Activated B cell treated with CpG ODN at 0.5 μM for 24 hours (primary cell): ENCODE data around the gene CHAF1A. TPM values are rescaled to one million over a fixed set of nuclear protein-coding genes. Genes with fewer than 3 reads are reported as not detected.

ENCODE experiments used
- ATAC-seq: fragments of 200-7000 bp; cut with Tn5 transposase; one replicate; pipeline ENCODE4 v1.10.0; 2021; ENCODE audit warnings: low read depth, mild to moderate bottlenecking, moderate library complexity
- CTCF ChIA-PET: fragments of 350-600 bp; sonication (Branson Sonifier 250); formaldehyde crosslinking; loops from one replicate; lab custom pipeline; 2021; ENCODE audit warnings: antibody characterized with exemption; lab: Charles Lee
- POLR2A ChIA-PET: fragments of 350-600 bp; sonication (Branson Sonifier 250); formaldehyde crosslinking; loops from one replicate; lab custom pipeline; 2021; ENCODE audit warnings: antibody characterized with exemption; lab: Charles Lee
- DNase-seq: peaks from one replicate; pipeline ENCODE4 v3.0.0; 2022
- H3K27ac Mint-ChIP-seq: one replicate; pipeline ENCODE4 v1.8.0; 2020; ENCODE audit warnings: mixed read lengths
- H3K27me3 Mint-ChIP-seq: one replicate; pipeline ENCODE4 v1.8.0; 2021; ENCODE audit warnings: mixed read lengths
- H3K36me3 Mint-ChIP-seq: one replicate; pipeline ENCODE4 v1.8.0; 2021; ENCODE audit warnings: low read depth, mixed read lengths
- H3K4me1 Mint-ChIP-seq: one replicate; pipeline ENCODE4 v1.8.0; 2021; ENCODE audit warnings: mixed read lengths
- H3K4me3 Mint-ChIP-seq: one replicate; pipeline ENCODE4 v1.8.0; 2020; ENCODE audit warnings: mild to moderate bottlenecking, mixed read lengths
- H3K9me3 Mint-ChIP-seq: one replicate; pipeline ENCODE4 v1.8.0; 2020; ENCODE audit warnings: mixed read lengths
- CTCF ChIP-seq: fragments of 200-600 bp; IDR thresholded peaks from one replicate; pipeline ENCODE4 v1.8.0; 2022; ENCODE audit warnings: antibody characterized with exemption, mild to moderate bottlenecking
- intact Hi-C: fragments of 100-400 bp; cut with micrococcal nuclease; formaldehyde crosslinking; loops from one replicate; pipeline ENCODE4 v1.15.1; 2024
- total RNA-seq: library from RNA; stranded (reverse); gene quantifications from 2 replicates; pipeline ENCODE4 v1.2.3, GENCODE V29; 2022

Gene CHAF1A
- total RNA-seq, 1 donor from 2014 or later: 19.2 TPM

GRCh38 chr19:4357095-4357797 lies 45.2 kb upstream of the CHAF1A start:
- H3K27me3 Mint-ChIP-seq: no peaks in the 10 kb centered on the region
- ChIA-PET POLR2A (interaction anchor here (0.7 kb wide), 1 partner anchor 84 kb away, joined by 5 read pairs; no protein-coding TSS in a partner anchor), CTCF (no interaction called here)
- peaks cover 29% of the 10 kb centered on the region for H3K36me3 Mint-ChIP-seq
- H3K9me3 Mint-ChIP-seq: no peaks in the 10 kb centered on the region
- H3K4me3 Mint-ChIP-seq: no peak overlapping the region
- H3K4me1 Mint-ChIP-seq: peaks cover 2% of the 10 kb centered on the region
- DNase-seq (no peak), ATAC-seq (no peak)
- no peak overlapping the region for H3K27ac Mint-ChIP-seq
- TF ChIP-seq CTCF: no peak
- intact Hi-C loops: no loop called here

- Mint-ChIP-seq H3K36me3 (peaks cover 35% of the 10 kb centered on the region), H3K9me3 (no peaks in the 10 kb centered on the region), H3K4me1 (no peaks in the 10 kb centered on the region), H3K27ac (no peak overlapping the region), H3K27me3 (no peaks in the 10 kb centered on the region), H3K4me3 (no peak overlapping the region)
- TF ChIP-seq CTCF: no peak
- no peak for DNase-seq
- no peak for ATAC-seq
- intact Hi-C loops: no loop called here
- ChIA-PET POLR2A (no interaction called here), CTCF (no interaction called here)
These were observed 44.5 kb upstream of the CHAF1A start for GRCh38 chr19:4357921-4358326.

GRCh38 chr19:4358709-4359626 lies 43.5 kb upstream of the CHAF1A start:
- TF ChIP-seq CTCF: no peak
- ChIA-PET POLR2A (no interaction called here), CTCF (no interaction called here)
- peaks cover 42% of the 10 kb centered on the region for H3K36me3 Mint-ChIP-seq
- no peaks in the 10 kb centered on the region for H3K27me3 Mint-ChIP-seq
- H3K4me3 Mint-ChIP-seq: no peak overlapping the region
- no peak overlapping the region for H3K27ac Mint-ChIP-seq
- no peak for DNase-seq
- intact Hi-C loops: no loop called here
- H3K9me3 Mint-ChIP-seq: no peaks in the 10 kb centered on the region
- H3K4me1 Mint-ChIP-seq: no peaks in the 10 kb centered on the region
- ATAC-seq: no peak

- Mint-ChIP-seq H3K36me3 (peaks cover 42% of the 10 kb centered on the region), H3K4me3 (no peak overlapping the region)
These were observed 42.8 kb upstream of the CHAF1A start for GRCh38 chr19:4359627-4360000.

More at GRCh38 chr19:4359627-4360000, 42.8 kb upstream of the CHAF1A start:
- CTCF ChIA-PET: no interaction called here
- DNase-seq (no peak), ATAC-seq (no peak)
- no peaks in the 10 kb centered on the region for H3K9me3 Mint-ChIP-seq
- H3K27me3 Mint-ChIP-seq: no peaks in the 10 kb centered on the region
- H3K27ac Mint-ChIP-seq: no peak overlapping the region
- TF ChIP-seq CTCF: no peak
- POLR2A ChIA-PET: no interaction called here
- intact Hi-C loops: no loop called here
- no peaks in the 10 kb centered on the region for H3K4me1 Mint-ChIP-seq
